Coronary artery (tissue), 2 donors: ENCODE data around the gene RTN3.

ENCODE experiments used
- DNase-seq: peaks from one replicate; pipeline ENCODE4 v3.0.0-alpha.2; 2017; ENCODE audit warnings: low spot score
- H3K27ac ChIP-seq, 2 donors: fragments of 200-600 bp; sonication (generic); one replicate each; pipeline ENCODE4 v1.5.1; 2016 to 2019
- H3K4me3 ChIP-seq: fragments of 200-600 bp; sonication (generic); 2 replicates; pipeline ENCODE4 v1.5.1; 2016; ENCODE audit warnings: mild to moderate bottlenecking, moderate library complexity
- TF ChIP-seq, protein P1 (sequence below): fragments of 200-600 bp; sonication (generic); IDR thresholded peaks from one replicate; pipeline ENCODE4 v1.5.1; 2019; ENCODE audit warnings: antibody characterized with exemption

RTN3 gene

DNA sequence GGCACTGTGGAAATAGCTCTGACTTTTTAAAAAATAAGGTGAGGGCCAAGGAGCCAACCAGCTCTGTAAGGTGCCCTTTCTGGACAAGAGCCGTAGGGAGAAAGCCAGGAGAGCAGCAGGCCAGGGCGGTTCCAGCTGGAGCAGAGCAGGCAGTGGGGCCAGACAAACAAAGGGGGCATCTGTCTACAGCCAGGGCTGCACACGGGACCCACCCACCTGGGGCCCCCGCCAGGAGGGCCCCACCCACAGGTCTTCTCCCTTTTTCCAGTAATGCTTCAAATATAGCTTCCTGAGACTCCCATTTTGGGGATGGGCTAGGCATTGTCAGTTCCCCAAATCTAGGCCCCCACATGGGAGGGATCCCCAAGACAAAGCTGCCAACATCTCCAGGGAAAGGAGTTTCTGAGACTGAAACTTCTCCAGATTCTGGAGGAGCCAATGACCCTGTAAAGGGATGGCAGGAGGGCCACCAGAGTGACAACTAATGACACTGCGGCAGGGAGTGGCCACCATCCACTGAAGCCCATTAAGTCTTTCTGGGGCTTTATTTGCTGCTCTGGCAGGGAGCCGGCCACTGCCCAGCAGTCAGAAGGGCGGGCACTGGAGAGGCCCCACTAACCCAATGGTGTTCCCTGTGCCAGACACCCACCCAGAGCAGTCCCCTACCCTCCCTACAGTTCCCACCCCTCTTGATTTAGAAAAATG, 85.4 kb downstream of the RTN3 start:
- peak overlapping the region; percentile 86 for H3K4me3 ChIP-seq
- TF ChIP-seq, protein P1, sequence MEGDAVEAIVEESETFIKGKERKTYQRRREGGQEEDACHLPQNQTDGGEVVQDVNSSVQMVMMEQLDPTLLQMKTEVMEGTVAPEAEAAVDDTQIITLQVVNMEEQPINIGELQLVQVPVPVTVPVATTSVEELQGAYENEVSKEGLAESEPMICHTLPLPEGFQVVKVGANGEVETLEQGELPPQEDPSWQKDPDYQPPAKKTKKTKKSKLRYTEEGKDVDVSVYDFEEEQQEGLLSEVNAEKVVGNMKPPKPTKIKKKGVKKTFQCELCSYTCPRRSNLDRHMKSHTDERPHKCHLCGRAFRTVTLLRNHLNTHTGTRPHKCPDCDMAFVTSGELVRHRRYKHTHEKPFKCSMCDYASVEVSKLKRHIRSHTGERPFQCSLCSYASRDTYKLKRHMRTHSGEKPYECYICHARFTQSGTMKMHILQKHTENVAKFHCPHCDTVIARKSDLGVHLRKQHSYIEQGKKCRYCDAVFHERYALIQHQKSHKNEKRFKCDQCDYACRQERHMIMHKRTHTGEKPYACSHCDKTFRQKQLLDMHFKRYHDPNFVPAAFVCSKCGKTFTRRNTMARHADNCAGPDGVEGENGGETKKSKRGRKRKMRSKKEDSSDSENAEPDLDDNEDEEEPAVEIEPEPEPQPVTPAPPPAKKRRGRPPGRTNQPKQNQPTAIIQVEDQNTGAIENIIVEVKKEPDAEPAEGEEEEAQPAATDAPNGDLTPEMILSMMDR = no peak
- H3K27ac ChIP-seq = peak overlapping the region; percentile 64 to 88
- DNase-seq = no peak

DNA sequence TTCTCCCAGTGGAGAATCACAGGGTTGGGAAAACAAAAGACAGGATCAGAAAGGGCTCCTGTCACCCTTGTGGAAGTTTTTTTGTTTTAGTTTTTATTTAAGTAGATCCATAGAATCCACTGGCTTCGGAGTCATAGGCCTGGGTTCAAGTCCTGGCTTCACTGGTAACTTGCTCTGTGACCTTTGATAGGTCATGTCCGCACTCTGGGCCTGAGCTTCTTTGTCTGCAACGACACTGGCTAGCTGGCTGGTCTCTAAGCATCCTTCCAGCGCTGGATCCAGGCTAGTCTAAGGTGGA, 85.9 kb downstream of the RTN3 start:
- Histone ChIP-seq H3K4me3 (peak overlapping the region; percentile 86), H3K27ac (peak overlapping the region; percentile 64 to 88)
- TF ChIP-seq, protein P1 = no peak
- no peak for DNase-seq

DNA sequence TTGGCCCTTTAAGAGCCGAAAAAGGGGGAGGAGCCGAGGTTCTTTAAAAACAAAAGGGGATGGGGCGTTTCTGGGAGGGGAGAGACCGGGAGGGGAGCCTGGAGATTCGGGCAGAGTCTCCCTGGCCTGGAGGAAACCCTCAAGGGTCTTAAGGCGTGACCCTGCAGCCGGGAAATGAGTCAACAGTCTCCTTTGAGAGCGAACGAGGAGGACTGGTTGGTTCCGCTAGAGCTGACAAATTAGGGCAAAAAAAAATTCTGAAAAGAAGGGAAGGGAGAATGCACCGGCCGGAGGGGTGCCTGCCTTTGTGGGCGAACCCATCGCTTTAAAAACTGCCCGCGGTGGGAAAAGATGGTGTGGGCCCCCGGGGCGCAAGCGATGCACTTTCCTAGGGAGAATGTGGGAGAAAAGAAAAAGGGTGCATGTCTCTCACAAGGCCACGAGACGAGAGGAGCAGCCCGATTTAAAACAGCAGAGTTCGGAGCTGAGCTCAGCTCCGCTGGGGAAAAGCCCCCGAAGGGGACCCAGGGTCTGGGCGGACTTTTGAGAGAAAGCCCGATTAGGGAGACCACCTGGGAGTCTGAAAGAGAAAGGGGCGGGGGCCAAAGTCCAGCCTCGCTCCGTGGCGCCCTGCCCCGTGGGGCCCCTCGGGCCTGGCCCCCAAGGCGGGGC, 86.4 kb downstream of the RTN3 start:
- DNase-seq = peak; percentile 88
- Histone ChIP-seq H3K4me3 (peak overlapping the region; percentile 86), H3K27ac (peak overlapping the region; percentile 64 to 88)
- TF ChIP-seq, protein P1 = no peak

DNA sequence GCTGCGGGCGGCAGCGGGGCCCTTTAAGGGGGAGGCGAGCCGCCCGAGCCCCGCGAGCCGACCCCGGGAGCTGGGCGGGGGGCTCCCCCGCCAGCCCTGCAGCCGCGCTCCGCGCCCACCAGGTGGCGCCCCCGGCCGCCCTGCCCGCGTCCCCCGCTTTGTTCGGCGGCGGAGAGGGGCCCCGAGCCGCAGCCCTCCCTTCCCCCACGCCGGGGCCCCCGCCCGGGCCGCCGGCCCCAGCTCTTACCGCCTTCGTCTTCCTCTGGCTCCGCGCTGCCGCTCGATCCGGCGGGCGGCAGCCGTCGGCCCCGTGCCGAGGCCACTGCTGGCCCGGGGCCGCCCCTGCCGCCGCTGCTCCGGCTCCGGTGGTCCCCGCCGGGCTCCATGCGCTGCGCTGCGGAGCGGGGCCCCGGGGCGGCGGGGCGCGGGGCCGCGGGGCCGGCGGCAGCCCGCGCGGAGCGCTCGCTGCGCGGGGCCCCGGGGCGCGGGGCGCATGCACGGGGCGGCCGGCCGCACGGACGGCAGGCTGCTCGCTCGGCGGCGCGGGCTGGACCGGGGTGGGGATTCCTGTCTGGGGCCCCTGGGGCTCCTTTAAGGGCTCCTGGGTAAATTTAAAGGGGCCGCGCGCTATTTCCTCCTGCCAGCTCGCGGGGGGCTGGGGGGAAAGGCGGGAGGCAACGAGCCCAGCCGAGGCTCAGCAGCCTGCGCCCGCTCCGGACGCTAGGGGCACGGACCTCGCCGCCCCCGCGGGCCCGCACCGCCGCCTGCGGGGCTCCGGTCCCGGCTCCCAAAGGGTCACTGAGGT, 87.1 kb downstream of the RTN3 start, which contains the start of gene ZFTA:
Gene ZFTA (minus strand): TSS at position 539 of the 805 bp plus-strand sequence. CDS start 153 bp downstream, at position 386.
- Histone ChIP-seq H3K4me3 (peak within 1 kb of the TSS; percentile 86), H3K27ac (peak within 1 kb of the TSS; percentile 64 to 88)
- DNase-seq = no peak
- TF ChIP-seq, protein P1 = peak; percentile 73

DNA sequence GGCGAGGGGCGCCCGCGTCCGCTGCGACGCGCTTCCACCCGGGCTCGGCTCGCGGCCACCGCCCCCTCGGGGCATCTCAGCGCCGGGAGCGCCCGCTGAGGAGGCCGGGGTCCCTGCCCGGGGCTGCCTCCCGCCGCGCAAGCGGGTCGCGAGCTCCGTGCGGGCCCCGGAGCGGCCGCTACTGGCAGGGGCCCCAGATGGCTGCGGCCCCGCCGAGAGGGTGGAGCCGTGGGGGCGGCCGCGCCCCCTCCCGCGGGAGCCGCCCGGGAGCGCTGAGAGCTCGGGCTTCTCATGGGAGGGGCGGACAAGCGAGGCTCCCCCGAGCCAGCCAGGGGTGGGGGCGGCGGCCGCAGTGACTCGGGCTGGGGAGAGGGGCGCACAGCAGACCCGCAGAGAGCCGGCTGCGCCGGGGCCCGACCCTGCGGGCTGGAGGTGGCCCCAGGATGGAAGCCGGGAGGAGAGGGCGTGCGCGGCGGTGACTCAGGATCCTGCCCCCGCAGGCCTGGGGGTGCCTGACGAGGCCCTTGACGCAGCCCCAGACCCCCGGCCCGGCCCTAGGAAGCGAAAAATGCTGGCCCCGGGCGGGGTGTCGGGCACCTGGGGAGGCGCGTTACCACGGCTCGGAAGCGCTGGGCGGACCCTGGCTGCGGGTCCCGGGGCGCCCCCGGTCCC, 87.9 kb downstream of the RTN3 start:
- Histone ChIP-seq H3K4me3 (peak overlapping the region; percentile 86), H3K27ac (peak overlapping the region; percentile 42 to 88)
- DNase-seq = no peak
- TF ChIP-seq, protein P1 = no peak

DNA sequence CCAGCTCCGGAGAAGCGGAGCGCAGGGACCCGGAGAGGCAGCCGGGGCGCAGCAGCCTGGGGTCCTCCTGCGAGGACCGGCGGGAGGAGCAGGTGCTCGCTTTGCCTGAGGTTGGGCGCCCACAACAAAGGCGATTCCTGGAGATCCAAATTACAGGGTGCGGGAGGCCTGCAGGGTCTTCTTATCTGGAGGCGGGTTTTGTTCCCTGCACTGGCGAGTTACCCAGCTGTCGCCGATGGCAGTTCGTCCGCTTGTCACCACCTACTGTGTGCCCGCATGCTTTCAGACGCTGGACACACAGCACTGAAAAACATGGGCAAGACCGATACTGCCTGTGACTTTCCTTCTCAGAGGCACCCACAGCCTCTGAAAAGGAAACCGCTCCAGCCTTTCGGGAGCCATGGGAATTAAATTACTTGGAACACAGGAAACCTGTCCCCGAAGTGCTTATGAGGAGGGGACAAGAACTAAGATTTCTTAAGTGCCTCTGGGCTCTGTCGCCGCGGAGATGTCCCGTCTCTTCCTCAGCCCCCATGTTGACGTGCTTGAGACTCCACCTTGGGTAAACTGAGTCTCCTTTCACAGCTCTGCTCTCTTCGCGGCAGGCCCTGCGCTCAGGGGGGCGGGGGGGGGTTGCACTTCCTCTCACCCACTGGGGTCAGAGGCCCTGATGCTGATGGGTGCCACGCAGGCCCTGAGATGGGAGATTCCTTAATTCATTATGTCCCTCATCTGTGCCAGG, 88.6 kb downstream of the RTN3 start:
- peak overlapping the region; percentile 5 to 88 for H3K27ac ChIP-seq
- TF ChIP-seq, protein P1 = no peak

More for the DNA sequence above, 88.6 kb downstream of the RTN3 start:
- H3K4me3 ChIP-seq = peak overlapping the region; percentile 86
- DNase-seq = peak; percentile 73
